Gastroesophageal sphincter (tissue), 4 donors: Measurements from ENCODE around the gene MOCOS. TPM values are rescaled to one million over a fixed set of nuclear protein-coding genes. Genes with fewer than 3 reads are reported as not detected.

ENCODE experiments used
- ATAC-seq: fragments of 150-250 bp; one replicate; pipeline ENCODE4 v1.9.1; 2016; ENCODE audit warnings: mild to moderate bottlenecking, moderate library complexity
- H3K27ac ChIP-seq, 4 donors: fragments of 200-600 bp; sonication (generic) in 3 of 4; 1 replicate in 3 of 4; 2 replicates in 1 of 4; pipeline ENCODE4 v1.5.1; 2016 to 2019
- H3K27me3 ChIP-seq: fragments of 200-600 bp; sonication (generic); one replicate; pipeline ENCODE4 v1.5.1; 2019
- H3K36me3 ChIP-seq, 2 donors: fragments of 200-600 bp; sonication (generic); one replicate each; pipeline ENCODE4 v1.5.1; 2019; ENCODE audit warnings: control low read depth in 1 of 2
- H3K4me1 ChIP-seq, 3 donors: fragments of 200-600 bp; sonication (generic); 1 replicate in 2 of 3; 2 replicates in 1 of 3; pipeline ENCODE4 v1.5.1; 2016 to 2019; ENCODE audit warnings: control low read depth in 2 of 3
- H3K4me3 ChIP-seq, 2 donors: fragments of 200-600 bp; sonication (generic); one replicate each; pipeline ENCODE4 v1.5.1; 2019; ENCODE audit warnings: mild to moderate bottlenecking in 1 of 2, moderate library complexity in 1 of 2
- H3K9me3 ChIP-seq, 3 donors: fragments of 200-600 bp; sonication (generic); one replicate each; pipeline ENCODE4 v1.5.1; 2017 to 2019; ENCODE audit warnings: control low read depth in 2 of 3
- CTCF ChIP-seq, 4 experiments: fragments of 200-600 bp in 2 of 4; fragments of 450-650 bp in 2 of 4; sonication (generic) in 1 of 4; IDR thresholded peaks; one replicate each; pipeline ENCODE4 v1.5.1; 2017 to 2019; ENCODE audit warnings: antibody characterized with exemption in 4 of 4, mild to moderate bottlenecking in 2 of 4, moderate library complexity in 2 of 4
- EP300 ChIP-seq: sonication (generic); formaldehyde crosslinking; IDR thresholded peaks from one replicate; pipeline ENCODE4 v1.6.1; 2017; ENCODE audit warnings: antibody characterized with exemption, mild to moderate bottlenecking
- POLR2A ChIP-seq, 2 donors: fragments of 450-650 bp; IDR thresholded peaks; one replicate each; pipeline ENCODE4 v1.6.1; 2017; ENCODE audit warnings: antibody characterized with exemption in 2 of 2, mild to moderate bottlenecking in 2 of 2, moderate library complexity in 1 of 2
- POLR2AphosphoS5 ChIP-seq: sonication (generic); formaldehyde crosslinking; IDR thresholded peaks from one replicate; pipeline ENCODE4 v1.6.1; 2017; ENCODE audit warnings: antibody characterized with exemption
- WGBS, 2 donors: methylation state at CpG; one replicate each; pipeline ENCODE4 v1.1.5; 2018; ENCODE audit warnings: low coverage in 1 of 2; 5-methylcytosine and 5-hydroxymethylcytosine counted together
- total RNA-seq, 4 donors: library from RNA; depleted of rRNA; stranded (reverse); fragments of >200 nt; gene quantifications; one replicate each; pipeline ENCODE4 v1.1.0, GENCODE V29; 2016

Gene MOCOS
- total RNA-seq, 4 donors from 2014 or later: 1.3 to 2.1 (median 1.7) TPM

- H3K36me3 ChIP-seq: no peaks in the 10 kb centered on the region
- no peak overlapping the region for H3K27ac ChIP-seq
- H3K9me3 ChIP-seq: no peaks in the 10 kb centered on the region
- WGBS, 2 donors: 100% methylated on average over 1 of the region's 6 CpGs
- no peak for ATAC-seq
- peaks cover 0 to 39% (median 8%) of the 10 kb centered on the region in 3 donors for H3K4me1 ChIP-seq
- H3K27me3 ChIP-seq: peaks cover 10% of the 10 kb centered on the region
- H3K4me3 ChIP-seq: no peak overlapping the region
- TF ChIP-seq CTCF (IDR thresholded peaks at IDR 0.05) (no peak), POLR2A (IDR thresholded peaks at IDR 0.05) (no peak), EP300 (no peak), POLR2AphosphoS5 (no peak)
Observed at GRCh38 chr18:36300211-36300610, 112.9 kb downstream of the MOCOS start.

GRCh38 chr18:36301884-36302283, 114.6 kb downstream of the MOCOS start:
- WGBS, 2 donors: 81 to 83% methylated on average over 1 to 4 of the region's 5 CpGs

GRCh38 chr18:36302676-36303075, 115.4 kb downstream of the MOCOS start:
- 100% methylated on average over 1 to 2 of the region's 2 CpGs for WGBS, 2 donors
- H3K36me3 ChIP-seq: no peaks in the 10 kb centered on the region

More at GRCh38 chr18:36301884-36302283, 114.6 kb downstream of the MOCOS start:
- TF ChIP-seq POLR2A (IDR thresholded peaks at IDR 0.05) (no peak), CTCF (IDR thresholded peaks at IDR 0.05) (no peak)
- Histone ChIP-seq H3K27me3 (peaks cover 10% of the 10 kb centered on the region), H3K36me3 (no peaks in the 10 kb centered on the region), H3K4me1 (peaks cover 0 to 26% (median 8%) of the 10 kb centered on the region in 3 donors), H3K9me3 (no peaks in the 10 kb centered on the region), H3K4me3 (no peak overlapping the region), H3K27ac (no peak overlapping the region)
- no peak for ATAC-seq

GRCh38 chr18:36303211-36303844, 116.0 kb downstream of the MOCOS start:
- Histone ChIP-seq H3K4me3 (no peak overlapping the region), H3K36me3 (no peaks in the 10 kb centered on the region), H3K9me3 (no peaks in the 10 kb centered on the region), H3K27ac (no peak overlapping the region), H3K27me3 (peaks cover 3% of the 10 kb centered on the region), H3K4me1 (peaks cover 0 to 15% (median 2%) of the 10 kb centered on the region in 3 donors)
- WGBS, 2 donors: 68 to 71% methylated on average over 5 to 6 of the region's 6 CpGs
- no peak for ATAC-seq
- TF ChIP-seq POLR2A (IDR thresholded peaks at IDR 0.05) (no peak), EP300 (no peak), POLR2AphosphoS5 (no peak), CTCF (IDR thresholded peaks at IDR 0.05) (no peak)

More at GRCh38 chr18:36302676-36303075, 115.4 kb downstream of the MOCOS start:
- TF ChIP-seq POLR2A (IDR thresholded peaks at IDR 0.05) (no peak), EP300 (no peak), POLR2AphosphoS5 (no peak), CTCF (IDR thresholded peaks at IDR 0.05) (no peak)
- peaks cover 10% of the 10 kb centered on the region for H3K27me3 ChIP-seq
- no peaks in the 10 kb centered on the region for H3K9me3 ChIP-seq
- peaks cover 0 to 22% (median 8%) of the 10 kb centered on the region in 3 donors for H3K4me1 ChIP-seq
- no peak overlapping the region for H3K27ac ChIP-seq
- no peak overlapping the region for H3K4me3 ChIP-seq
- no peak for ATAC-seq

GRCh38 chr18:36304723-36305122, 117.4 kb downstream of the MOCOS start:
- no peaks in the 10 kb centered on the region for H3K27me3 ChIP-seq
- WGBS, 2 donors: 75 to 90% methylated on average over 2 to 3 of the region's 3 CpGs
- H3K4me3 ChIP-seq: no peak overlapping the region
- H3K27ac ChIP-seq: no peak overlapping the region
- no peak for ATAC-seq
- TF ChIP-seq POLR2A (IDR thresholded peaks at IDR 0.05): no peak
- TF ChIP-seq CTCF (IDR thresholded peaks at IDR 0.05): no peak
- no peak for TF ChIP-seq EP300
- no peak for TF ChIP-seq POLR2AphosphoS5
- peaks cover 0 to 1% (median 0%) of the 10 kb centered on the region in 3 donors for H3K4me1 ChIP-seq
- no peaks in the 10 kb centered on the region for H3K9me3 ChIP-seq
- H3K36me3 ChIP-seq: no peaks in the 10 kb centered on the region
